HG02870 (cell line): Measurements from ENCODE around the gene ATP11C.
"Not testable (repeated sequence)": the region's sequence is repeated elsewhere in the genome, so short reads cannot be mapped to it uniquely, and the experiment has no call there.

Experiments
- ATAC-seq: cut with Tn5 transposase; IDR thresholded peaks from one replicate; pipeline ENCODE4 v1.9.1; 2021; ENCODE audit warnings: mild to moderate bottlenecking, moderate library complexity; ENCODE audit not compliant: unreplicated experiment

Gene ATP11C

GRCh38 chrX:139864640-139865039, 68.2 kb downstream of the ATP11C start:
- ATAC-seq: no peak

- no peak for ATAC-seq
Measured at GRCh38 chrX:139862208-139862607, 70.6 kb downstream of the ATP11C start.

GRCh38 chrX:139856826-139857225, 76.0 kb downstream of the ATP11C start:
- not testable (repeated sequence) for ATAC-seq

GRCh38 chrX:139851730-139852129, 81.1 kb downstream of the ATP11C start:
- no peak for ATAC-seq

GRCh38 chrX:139850968-139851367, 81.9 kb downstream of the ATP11C start:
- no peak for ATAC-seq

- ATAC-seq: peak; percentile 36
Measured at GRCh38 chrX:139844884-139845283, 88.0 kb downstream of the ATP11C start.

- peak; percentile 77 for ATAC-seq
Measured at GRCh38 chrX:139844163-139844562, 88.7 kb downstream of the ATP11C start.

GRCh38 chrX:139842326-139843185, 90.3 kb downstream of the ATP11C start:
- no peak for ATAC-seq

- ATAC-seq: not testable (repeated sequence)
Measured at GRCh38 chrX:139836335-139836734, 96.5 kb downstream of the ATP11C start.

- ATAC-seq: no peak
Measured at GRCh38 chrX:139834879-139835278, 98.0 kb downstream of the ATP11C start.

GRCh38 chrX:139832718-139833309, 100.0 kb downstream of the ATP11C start:
- no peak for ATAC-seq

GRCh38 chrX:139831675-139832456, 101.0 kb downstream of the ATP11C start:
- peak; percentile 72 for ATAC-seq

GRCh38 chrX:139831017-139831416, 101.8 kb downstream of the ATP11C start:
- no peak for ATAC-seq

- ATAC-seq: no peak
Measured at GRCh38 chrX:139828830-139829229, 104.0 kb downstream of the ATP11C start.

- ATAC-seq: no peak
Measured at GRCh38 chrX:139828033-139828432, 104.8 kb downstream of the ATP11C start.

- no peak for ATAC-seq
Measured at GRCh38 chrX:139826065-139827044, 106.5 kb downstream of the ATP11C start.

GRCh38 chrX:139825618-139826017, 107.2 kb downstream of the ATP11C start:
- ATAC-seq: no peak

- no peak for ATAC-seq
Measured at GRCh38 chrX:139823806-139824205, 109.0 kb downstream of the ATP11C start.

- no peak for ATAC-seq
Measured at GRCh38 chrX:139820358-139820984, 112.4 kb downstream of the ATP11C start.

- ATAC-seq: no peak
Measured at GRCh38 chrX:139816204-139816603, 116.6 kb downstream of the ATP11C start.
